Activated CD8-positive, alpha-beta memory T cell treated with anti-CD3 and anti-CD28 coated beads for 4 hours (primary cell): ENCODE results near the gene OR6J1.
"Not testable (repeated sequence)": the region's sequence is repeated elsewhere in the genome, so short reads cannot be mapped to it uniquely, and the experiment has no call there.

Source experiments
- DNase-seq, 2 donors: peaks; one replicate each; pipeline ENCODE4 v3.0.0-alpha.2; 2020; ENCODE audit warnings: low read depth in 2 of 2

The OR6J1 gene

GRCh38 chr14:22606380-22606779 is 37.8 kb downstream of the OR6J1 start:
- no peak for DNase-seq

GRCh38 chr14:22602862-22603261 is 41.3 kb downstream of the OR6J1 start:
- DNase-seq: no peak

GRCh38 chr14:22601996-22602395 is 42.2 kb downstream of the OR6J1 start:
- no peak for DNase-seq

- no peak for DNase-seq
These were observed 42.7 kb downstream of the OR6J1 start for GRCh38 chr14:22601456-22601855.

- no peak for DNase-seq
These were observed 44.1 kb downstream of the OR6J1 start for GRCh38 chr14:22600027-22600426.

- DNase-seq: no peak
These were observed 44.8 kb downstream of the OR6J1 start for GRCh38 chr14:22599349-22599748.

GRCh38 chr14:22598896-22599244 is 45.3 kb downstream of the OR6J1 start:
- DNase-seq: peak in 1 of 2 donors; percentile 5

GRCh38 chr14:22598099-22598895 is 45.9 kb downstream of the OR6J1 start, which contains the start of gene ABHD4:
ABHD4 (plus strand) TSS chr14:22598300; CDS start chr14:22598307, 7 bp downstream.
- peak in 1 of 2 donors; percentile 24 for DNase-seq

GRCh38 chr14:22597771-22598098 is 46.4 kb downstream of the OR6J1 start:
- no peak for DNase-seq

- DNase-seq: no peak
These were observed 46.9 kb downstream of the OR6J1 start for GRCh38 chr14:22597265-22597664.

GRCh38 chr14:22596354-22596879 is 47.7 kb downstream of the OR6J1 start:
- no peak for DNase-seq

- no peak for DNase-seq
These were observed 49.9 kb downstream of the OR6J1 start for GRCh38 chr14:22594156-22594716.

- no peak for DNase-seq
These were observed 50.6 kb downstream of the OR6J1 start for GRCh38 chr14:22593601-22594000.

GRCh38 chr14:22593189-22593588 is 51.0 kb downstream of the OR6J1 start:
- DNase-seq: no peak

- DNase-seq: peak; percentile 99
These were observed 54.9 kb downstream of the OR6J1 start, which contains the start of gene DAD1 for GRCh38 chr14:22589096-22589839. DAD1 (minus strand) TSS chr14:22589224; CDS start chr14:22589157, 67 bp downstream.

- no peak for DNase-seq
These were observed 55.5 kb downstream of the OR6J1 start for GRCh38 chr14:22588526-22589095.

- DNase-seq: not testable (repeated sequence)
These were observed 56.3 kb downstream of the OR6J1 start for GRCh38 chr14:22587677-22588422.

GRCh38 chr14:22587247-22587646 is 56.9 kb downstream of the OR6J1 start:
- no peak for DNase-seq

- no peak for DNase-seq
These were observed 60.2 kb downstream of the OR6J1 start for GRCh38 chr14:22583994-22584393.
